GM12865 (cell line): ENCODE measurements around the gene SEC14L1.
A peak's percentile ranks its signal among the peaks of the same experiment; 100 is the strongest.

Experiments
- DNase-seq: peaks from one replicate; pipeline ENCODE4 v3.0.0; 2010; ENCODE audit warnings: low read depth
- H3K4me3 ChIP-seq: 2 replicates; pipeline ENCODE4 v1.5.1; 2011; ENCODE audit warnings: mild to moderate bottlenecking, low read depth, low read length, control low read depth
- CTCF ChIP-seq: IDR thresholded peaks from 2 replicates; pipeline ENCODE4 v1.5.1; 2011; ENCODE audit warnings: low read length, control low read depth, low read depth, inconsistent platforms; ENCODE audit not compliant: insufficient read depth; ENCODE audit errors: missing control alignments

The SEC14L1 gene

GRCh38 chr17:77185137-77185536, 44.4 kb downstream of the SEC14L1 start:
- no peak overlapping the region for H3K4me3 ChIP-seq
- no peak for DNase-seq
- no peak for TF ChIP-seq CTCF

GRCh38 chr17:77186141-77186604, 45.4 kb downstream of the SEC14L1 start:
- H3K4me3 ChIP-seq, result no peak overlapping the region
- no peak for TF ChIP-seq CTCF
- peak; percentile 54 for DNase-seq

- TF ChIP-seq CTCF, result no peak
- DNase-seq, result peak; percentile 71
Observed at GRCh38 chr17:77188084-77189066, 47.6 kb downstream of the SEC14L1 start.

GRCh38 chr17:77189148-77189547, 48.4 kb downstream of the SEC14L1 start:
- H3K4me3 ChIP-seq, result peak overlapping the region; percentile 31; the same call in 1 of the 2 replicates
- TF ChIP-seq CTCF, result no peak
- DNase-seq, result peak; percentile 81

More at GRCh38 chr17:77188084-77189066, 47.6 kb downstream of the SEC14L1 start:
- peak overlapping the region; percentile 31 for H3K4me3 ChIP-seq

GRCh38 chr17:77190576-77190975, 49.8 kb downstream of the SEC14L1 start:
- no peak for TF ChIP-seq CTCF

GRCh38 chr17:77191244-77191643, 50.5 kb downstream of the SEC14L1 start:
- TF ChIP-seq CTCF, result no peak
- no peak for DNase-seq

More at GRCh38 chr17:77190576-77190975, 49.8 kb downstream of the SEC14L1 start:
- no peak overlapping the region for H3K4me3 ChIP-seq
- DNase-seq, result no peak

GRCh38 chr17:77193653-77194052, 52.9 kb downstream of the SEC14L1 start:
- DNase-seq, result no peak
- no peak for TF ChIP-seq CTCF
- H3K4me3 ChIP-seq, result no peak overlapping the region

More at GRCh38 chr17:77191244-77191643, 50.5 kb downstream of the SEC14L1 start:
- no peak overlapping the region for H3K4me3 ChIP-seq
